GM18508 (cell line): ENCODE data around the gene ADIG.
"Not testable (repeated sequence)": the region's sequence is repeated elsewhere in the genome, so short reads cannot be mapped to it uniquely, and the experiment has no call there.

Source experiments
- ATAC-seq: cut with Tn5 transposase; IDR thresholded peaks from one replicate; pipeline ENCODE4 v1.9.1; 2021; ENCODE audit warnings: moderate number of reproducible peaks; ENCODE audit not compliant: insufficient read depth, unreplicated experiment

The ADIG gene

GRCh38 chr20:38569747-38570525 is 11.1 kb upstream of the ADIG start:
- ATAC-seq, result no peak

- ATAC-seq, result no peak
Observed at GRCh38 chr20:38573413-38573812, 7.6 kb upstream of the ADIG start.

GRCh38 chr20:38579219-38579910 is 1.6 kb upstream of the ADIG start:
- no peak for ATAC-seq

GRCh38 chr20:38579921-38580320 is 1.1 kb upstream of the ADIG start:
- ATAC-seq, result no peak

- ATAC-seq, result no peak
Observed at GRCh38 chr20:38581830-38582358, 897 bp downstream of the ADIG start.

- ATAC-seq, result no peak
Observed at GRCh38 chr20:38583306-38583705, 2.3 kb downstream of the ADIG start.

- ATAC-seq, result no peak
Observed at GRCh38 chr20:38584099-38584763, 3.2 kb downstream of the ADIG start.

GRCh38 chr20:38585404-38586180 is 4.6 kb downstream of the ADIG start:
- no peak for ATAC-seq

GRCh38 chr20:38586181-38586525 is 5.2 kb downstream of the ADIG start:
- ATAC-seq, result no peak

- ATAC-seq, result no peak
Observed at GRCh38 chr20:38588303-38588702, 7.3 kb downstream of the ADIG start.

- no peak for ATAC-seq
Observed at GRCh38 chr20:38589351-38589750, 8.4 kb downstream of the ADIG start.

- ATAC-seq, result no peak
Observed at GRCh38 chr20:38589967-38590675, 9.1 kb downstream of the ADIG start.

- no peak for ATAC-seq
Observed at GRCh38 chr20:38590676-38591473, 9.9 kb downstream of the ADIG start.

- ATAC-seq, result no peak
Observed at GRCh38 chr20:38591474-38592410, 10.7 kb downstream of the ADIG start.

GRCh38 chr20:38592411-38592790 is 11.4 kb downstream of the ADIG start:
- ATAC-seq, result not testable (repeated sequence)

GRCh38 chr20:38594281-38594680 is 13.3 kb downstream of the ADIG start:
- not testable (repeated sequence) for ATAC-seq

GRCh38 chr20:38595886-38596285 is 14.9 kb downstream of the ADIG start:
- ATAC-seq, result not testable (repeated sequence)

- no peak for ATAC-seq
Observed at GRCh38 chr20:38599410-38599882, 18.4 kb downstream of the ADIG start.
